ENCODE results near the gene SUGT1.
"Not testable (repeated sequence)": the region's sequence is repeated elsewhere in the genome, so short reads cannot be mapped to it uniquely, and the experiment has no call there.

Gene SUGT1

DNA sequence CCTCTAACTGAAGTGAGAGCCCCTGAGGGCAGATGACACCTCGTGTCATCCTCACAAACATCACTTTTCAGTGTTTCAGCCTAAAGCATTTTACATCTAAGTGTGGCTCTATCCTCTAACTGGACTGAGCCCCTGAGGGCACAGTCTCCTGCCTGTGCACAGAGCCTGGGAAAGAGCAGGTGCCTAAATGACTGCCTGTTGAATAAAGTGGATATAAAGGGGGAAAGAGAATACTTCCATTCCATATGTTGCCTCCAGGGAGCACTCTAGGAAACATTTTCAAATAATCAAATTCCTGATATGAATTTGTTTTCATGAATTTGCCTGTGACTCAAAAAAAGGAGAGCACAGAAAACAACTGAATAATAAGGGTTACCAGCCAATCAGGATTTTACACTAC is 54.7 kb downstream of the SUGT1 start:
- no peak overlapping the region for H3K27ac ChIP-seq
- TF ChIP-seq, protein P1, sequence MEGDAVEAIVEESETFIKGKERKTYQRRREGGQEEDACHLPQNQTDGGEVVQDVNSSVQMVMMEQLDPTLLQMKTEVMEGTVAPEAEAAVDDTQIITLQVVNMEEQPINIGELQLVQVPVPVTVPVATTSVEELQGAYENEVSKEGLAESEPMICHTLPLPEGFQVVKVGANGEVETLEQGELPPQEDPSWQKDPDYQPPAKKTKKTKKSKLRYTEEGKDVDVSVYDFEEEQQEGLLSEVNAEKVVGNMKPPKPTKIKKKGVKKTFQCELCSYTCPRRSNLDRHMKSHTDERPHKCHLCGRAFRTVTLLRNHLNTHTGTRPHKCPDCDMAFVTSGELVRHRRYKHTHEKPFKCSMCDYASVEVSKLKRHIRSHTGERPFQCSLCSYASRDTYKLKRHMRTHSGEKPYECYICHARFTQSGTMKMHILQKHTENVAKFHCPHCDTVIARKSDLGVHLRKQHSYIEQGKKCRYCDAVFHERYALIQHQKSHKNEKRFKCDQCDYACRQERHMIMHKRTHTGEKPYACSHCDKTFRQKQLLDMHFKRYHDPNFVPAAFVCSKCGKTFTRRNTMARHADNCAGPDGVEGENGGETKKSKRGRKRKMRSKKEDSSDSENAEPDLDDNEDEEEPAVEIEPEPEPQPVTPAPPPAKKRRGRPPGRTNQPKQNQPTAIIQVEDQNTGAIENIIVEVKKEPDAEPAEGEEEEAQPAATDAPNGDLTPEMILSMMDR (IDR thresholded peaks at IDR 0.05): no peak; the same call in 1 of the 2 replicates
- no peak for TF ChIP-seq ZFX (IDR thresholded peaks at IDR 0.05; ENCODE audit: borderline replicate concordance)

DNA sequence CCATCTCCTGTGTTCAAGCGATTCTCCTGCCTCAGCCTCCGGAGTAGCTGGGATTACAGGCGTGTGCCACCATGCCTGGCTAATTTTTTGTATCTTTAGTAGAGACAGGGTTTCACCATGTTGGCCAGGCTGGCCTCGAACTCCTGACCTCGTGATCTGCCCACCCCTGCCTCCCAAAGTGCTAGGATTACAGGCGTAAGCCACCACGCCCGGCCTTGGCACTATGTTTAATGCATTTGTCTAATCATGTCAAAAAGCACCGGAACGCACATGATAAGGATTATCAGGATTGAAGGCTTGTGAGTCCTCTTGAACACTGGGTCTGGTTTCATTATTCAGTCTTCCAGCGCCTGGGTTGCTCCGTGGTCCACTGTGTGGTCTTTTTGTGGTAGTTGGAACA is 55.6 kb downstream of the SUGT1 start:
- not testable (repeated sequence) for H3K27ac ChIP-seq

DNA sequence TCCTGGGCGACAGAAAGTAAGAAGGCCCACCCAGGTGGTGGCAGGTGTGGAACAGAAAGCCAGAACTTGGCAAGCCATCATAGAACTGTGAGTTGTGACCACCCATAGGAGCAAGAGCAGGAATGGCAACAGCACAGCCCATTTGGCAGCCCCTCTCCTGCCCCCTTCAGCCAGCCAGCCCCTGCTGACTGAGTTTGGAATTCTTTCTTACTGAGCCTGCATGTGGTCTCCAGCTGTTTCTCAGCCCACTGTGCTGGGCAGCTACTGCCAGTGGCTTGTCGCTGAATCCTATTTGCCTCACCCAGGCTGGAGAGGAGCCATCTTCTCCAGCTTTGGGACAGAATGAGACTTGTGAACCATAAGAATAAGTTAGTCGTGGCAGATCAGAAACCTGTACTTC is 58.6 kb downstream of the SUGT1 start:
- TF ChIP-seq, protein P1 (IDR thresholded peaks at IDR 0.05): no peak
- TF ChIP-seq ZFX (IDR thresholded peaks at IDR 0.05; ENCODE audit: borderline replicate concordance): no peak

DNA sequence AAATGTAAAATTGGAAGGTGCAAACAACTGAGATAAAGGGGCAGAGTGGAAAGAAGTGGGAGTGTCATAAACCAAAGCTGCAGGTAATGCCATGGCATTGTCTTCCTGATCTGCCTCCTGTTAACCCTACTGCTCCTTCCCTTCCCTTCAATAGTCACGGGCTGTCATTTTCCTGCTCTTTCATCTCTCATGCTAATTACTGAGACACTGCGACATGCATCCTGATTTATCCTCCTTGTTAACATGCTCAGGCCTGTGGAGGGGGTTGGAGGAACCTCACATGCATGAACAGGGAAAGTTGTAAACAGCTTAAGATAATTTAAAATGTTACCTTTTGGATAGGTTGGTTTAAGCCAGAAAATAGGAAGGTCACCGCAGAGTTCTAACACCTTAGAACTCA is 59.7 kb downstream of the SUGT1 start:
- no peak overlapping the region for H3K27ac ChIP-seq
- no peak for TF ChIP-seq ZFX (IDR thresholded peaks at IDR 0.05; ENCODE audit: borderline replicate concordance)
- TF ChIP-seq, protein P1 (IDR thresholded peaks at IDR 0.05): no peak

More for the DNA sequence above, 58.6 kb downstream of the SUGT1 start:
- no peak overlapping the region for H3K27ac ChIP-seq

DNA sequence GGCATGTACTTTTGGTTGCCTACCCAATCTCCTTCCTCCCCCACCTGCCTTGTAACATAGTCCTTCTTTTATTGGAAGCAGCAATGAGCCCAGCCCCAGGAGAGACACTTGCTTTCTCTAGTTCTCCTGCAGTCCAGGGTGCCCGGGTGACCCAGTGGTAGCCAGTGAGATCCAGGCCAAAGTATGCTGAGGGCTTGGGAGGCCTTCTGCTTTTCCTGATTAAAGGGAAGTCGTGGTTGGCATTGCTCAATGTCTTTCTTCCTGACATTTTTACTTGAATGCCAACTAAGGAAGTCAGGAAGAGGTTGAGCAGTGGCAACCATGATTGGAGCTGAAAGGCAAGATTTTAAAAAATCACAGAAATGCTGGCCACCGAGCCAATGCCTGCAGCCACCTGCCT is 61.3 kb downstream of the SUGT1 start:
- H3K27ac ChIP-seq: no peak overlapping the region
- TF ChIP-seq ZFX (IDR thresholded peaks at IDR 0.05; ENCODE audit: borderline replicate concordance): no peak
- TF ChIP-seq, protein P1 (IDR thresholded peaks at IDR 0.05): no peak

DNA sequence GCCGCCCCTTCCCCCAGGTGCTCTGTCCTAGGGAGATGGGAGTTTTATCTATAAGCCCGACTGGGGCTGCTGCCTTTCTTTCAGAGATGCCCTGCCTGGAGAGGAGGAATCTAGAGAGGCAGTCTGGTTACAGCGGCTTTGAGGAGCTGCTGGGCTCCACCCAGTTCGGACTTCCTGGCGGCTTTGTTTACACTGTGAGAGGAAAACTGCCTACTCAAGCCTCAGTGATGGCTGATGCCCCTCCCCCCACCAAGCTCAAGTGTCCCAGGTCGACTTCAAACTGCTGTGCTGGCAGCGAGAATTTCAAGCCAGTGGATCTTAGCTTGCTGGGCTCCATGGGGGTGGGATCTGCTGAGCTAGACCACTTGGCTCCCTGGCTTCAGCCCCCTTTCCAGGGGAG is 68.3 kb downstream of the SUGT1 start:
- H3K27ac ChIP-seq: not testable (repeated sequence)

DNA sequence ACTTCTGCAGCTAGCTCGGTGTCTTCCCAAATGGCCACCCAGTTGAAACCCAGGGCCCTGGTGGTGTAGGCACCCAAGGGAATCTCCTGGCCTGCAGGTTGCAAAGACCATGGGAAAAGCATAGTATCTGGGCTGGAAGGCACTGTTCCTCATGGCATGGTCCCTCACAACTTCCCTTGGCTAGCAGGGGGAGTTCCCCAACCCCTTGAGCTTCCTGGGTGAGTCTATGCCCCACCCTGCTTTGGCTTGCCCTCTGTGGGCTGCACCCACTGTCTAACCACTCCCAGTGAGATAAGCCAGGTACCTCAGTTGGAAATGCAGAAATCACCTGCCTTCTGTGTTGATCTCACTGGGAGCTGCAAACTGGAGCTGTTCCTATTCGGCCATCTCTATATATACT is 68.7 kb downstream of the SUGT1 start:
- not testable (repeated sequence) for H3K27ac ChIP-seq

DNA sequence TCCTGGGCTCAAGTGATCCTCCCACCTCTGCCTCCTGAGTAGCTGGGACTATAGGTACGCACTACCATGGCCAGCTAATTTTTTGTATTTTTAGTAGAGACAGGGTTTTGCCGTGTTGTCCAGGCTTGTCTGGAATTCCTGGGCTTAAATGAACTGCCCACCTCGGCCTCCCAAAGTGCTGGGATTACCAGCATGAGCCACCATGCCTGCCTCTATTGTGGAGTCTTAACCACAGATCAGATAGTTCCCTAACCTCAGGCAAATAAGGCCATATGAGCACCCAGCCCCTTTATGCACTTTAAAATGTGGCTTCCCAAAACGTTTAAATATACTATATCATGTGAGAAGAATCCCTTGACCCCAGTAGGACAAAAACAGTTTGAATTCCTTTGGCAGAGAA is 70.5 kb downstream of the SUGT1 start:
- no peak overlapping the region for H3K27ac ChIP-seq
- TF ChIP-seq, protein P1 (IDR thresholded peaks at IDR 0.05): no peak
- TF ChIP-seq ZFX (IDR thresholded peaks at IDR 0.05; ENCODE audit: borderline replicate concordance): no peak

DNA sequence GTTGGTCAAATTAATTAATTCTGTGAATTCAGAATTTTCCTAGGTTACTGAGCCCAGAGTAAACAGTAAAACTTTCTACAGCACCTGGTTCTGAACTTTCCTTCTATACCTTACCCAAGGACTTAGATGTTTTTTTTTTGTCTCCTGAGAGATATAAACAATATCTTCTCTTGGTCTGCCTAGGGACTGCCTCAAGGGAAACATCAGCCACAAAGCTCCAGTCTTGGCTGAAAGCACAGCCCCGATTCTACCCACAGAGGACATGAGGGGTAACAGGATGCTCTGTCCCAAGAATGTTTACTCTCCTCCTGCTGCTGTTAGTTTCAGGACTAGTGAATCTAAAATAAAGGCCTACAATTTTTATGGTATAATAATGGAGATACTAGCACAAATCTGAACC is 72.7 kb downstream of the SUGT1 start:
- no peak overlapping the region for H3K27ac ChIP-seq
- TF ChIP-seq, protein P1 (IDR thresholded peaks at IDR 0.05): no peak
- no peak for TF ChIP-seq ZFX (IDR thresholded peaks at IDR 0.05; ENCODE audit: borderline replicate concordance)

Measured in 22Rv1 (cell line).